ENCODE results near the gene RCOR1.

Gene RCOR1

GRCh38 chr14:102779574-102780315 lies 187.3 kb downstream of the RCOR1 start:
- DNase-seq, result no peak

All from activated CD4-positive, alpha-beta T cell treated with anti-CD3 and anti-CD28 coated beads, Interleukin-2, Interleukin-6, amounts not matched to agents 100 ng/mL and 50 ng/mL, durations not matched to agents 16 hours and 8 hours (primary cell).